ENCODE data around the gene RNF103.
"Not testable (repeated sequence)": the region's sequence is repeated elsewhere in the genome, so short reads cannot be mapped to it uniquely, and the experiment has no call there.

The RNF103 gene

DNA sequence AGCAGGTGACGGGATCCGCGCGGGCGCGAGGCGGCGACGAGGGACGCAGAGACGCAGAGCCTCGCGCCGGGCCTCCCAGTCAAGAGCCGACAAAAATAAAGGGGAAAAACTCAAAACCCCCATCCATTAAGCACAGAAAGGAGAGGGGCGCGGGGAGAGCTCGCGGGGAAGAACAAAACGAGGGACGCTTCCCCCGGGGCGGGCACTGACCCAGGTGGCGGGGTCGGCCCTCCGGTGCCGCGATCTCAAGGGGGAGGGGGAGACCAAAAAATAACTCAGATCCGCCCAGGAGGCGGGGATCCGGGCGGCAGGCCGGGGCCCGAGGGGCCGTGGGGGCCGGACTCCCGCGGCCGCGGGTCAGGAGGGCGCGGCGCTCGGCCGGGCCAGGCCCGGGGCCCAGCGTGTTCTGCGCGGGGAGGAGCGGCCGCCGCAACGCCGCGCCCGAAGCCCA, 597 bp downstream of the RNF103 start:
- peak; percentile 44 for DNase-seq

DNA sequence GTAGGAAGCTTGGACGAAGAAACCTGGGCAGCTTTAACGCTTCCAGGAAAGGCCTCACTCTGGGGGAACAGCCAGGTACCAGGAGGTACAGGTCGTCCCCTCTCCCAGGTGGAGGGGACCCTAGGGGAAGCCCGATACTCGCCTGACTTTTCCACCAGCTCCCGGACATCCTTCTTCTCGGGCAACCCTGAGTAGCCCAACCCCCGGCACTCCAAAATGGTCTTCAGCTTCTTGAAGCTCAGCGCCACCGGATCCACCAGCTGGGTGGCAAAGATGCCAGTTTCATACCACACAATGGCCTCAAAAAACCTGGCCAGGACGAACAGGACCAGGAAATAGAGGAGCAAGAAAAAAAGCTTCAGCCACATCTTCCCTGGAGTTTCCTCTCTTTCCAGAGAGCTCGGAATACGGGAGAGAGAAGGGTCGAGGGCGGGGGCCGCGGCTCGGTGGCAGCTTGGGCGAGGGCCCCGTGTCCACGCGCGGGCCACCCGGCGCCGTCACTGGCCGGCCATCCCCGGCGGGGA, 1.1 kb downstream of the RNF103 start:
- peak; percentile 7 for DNase-seq

DNA sequence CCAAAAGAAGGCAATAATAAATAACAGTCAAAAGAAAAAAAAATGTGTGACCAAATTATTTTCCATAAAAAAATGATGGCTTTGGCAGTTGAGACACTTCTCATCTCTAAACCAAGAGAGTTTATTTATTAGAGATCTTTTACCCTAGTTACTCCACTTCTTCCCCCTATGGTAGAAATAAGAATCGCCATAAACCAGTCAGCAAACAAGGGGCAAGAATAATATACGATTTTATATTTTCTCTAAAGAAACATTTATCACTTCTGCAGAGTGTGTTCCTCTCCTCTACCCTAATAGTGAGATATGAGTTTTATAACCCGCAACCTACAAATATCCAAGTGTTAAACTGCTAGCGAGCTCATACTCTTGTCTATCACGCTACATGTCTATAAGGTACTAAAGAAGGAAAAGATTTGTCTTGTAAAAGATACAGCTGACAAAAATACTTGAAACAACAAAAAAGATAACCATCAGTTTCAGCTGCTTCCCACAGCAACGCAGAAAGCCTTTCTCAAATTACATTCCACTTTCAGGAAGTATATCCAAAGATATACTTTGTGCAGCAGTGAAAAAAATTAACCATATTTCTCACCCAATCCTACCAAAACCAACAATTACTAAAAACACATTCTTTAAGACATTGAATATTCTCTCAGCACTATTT, 2.3 kb downstream of the RNF103 start:
- no peak for DNase-seq

DNA sequence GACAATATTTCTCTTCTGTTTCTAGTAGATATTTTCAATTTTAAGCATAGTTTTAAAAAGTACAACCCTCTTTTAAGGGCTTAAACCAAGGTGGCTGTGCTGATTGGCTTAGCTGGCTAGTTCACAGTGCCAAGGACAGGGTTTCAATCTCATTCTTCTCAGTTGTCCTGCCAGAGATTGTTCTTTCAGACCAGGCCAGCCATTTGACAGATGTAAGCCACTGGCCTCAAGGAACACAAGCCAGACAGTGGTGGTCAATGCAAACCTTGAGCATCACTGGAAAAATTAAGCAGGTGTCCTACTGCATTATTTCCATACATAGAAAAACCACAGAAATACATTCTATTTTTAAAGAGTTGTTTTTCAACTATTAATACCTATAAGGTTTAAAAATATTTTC, 5.9 kb downstream of the RNF103 start:
- DNase-seq = no peak

DNA sequence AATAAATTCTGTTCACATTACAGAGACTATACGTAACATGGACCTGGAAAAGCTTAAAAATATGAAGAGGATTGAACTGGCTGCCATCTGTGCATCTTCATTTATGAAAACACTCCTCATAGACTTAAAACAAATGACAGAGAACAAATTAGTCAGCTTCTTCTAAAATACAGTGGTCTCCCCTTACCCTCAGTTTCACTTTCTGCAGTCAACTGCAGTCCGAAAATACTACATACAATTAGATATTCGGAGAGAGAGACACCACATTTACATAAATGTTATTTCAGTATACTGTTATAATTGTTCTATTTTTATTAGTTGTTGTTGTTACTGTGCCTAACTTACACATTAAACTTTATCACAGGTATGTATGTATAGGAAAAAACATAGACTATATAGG, 6.5 kb downstream of the RNF103 start:
- DNase-seq = no peak

DNA sequence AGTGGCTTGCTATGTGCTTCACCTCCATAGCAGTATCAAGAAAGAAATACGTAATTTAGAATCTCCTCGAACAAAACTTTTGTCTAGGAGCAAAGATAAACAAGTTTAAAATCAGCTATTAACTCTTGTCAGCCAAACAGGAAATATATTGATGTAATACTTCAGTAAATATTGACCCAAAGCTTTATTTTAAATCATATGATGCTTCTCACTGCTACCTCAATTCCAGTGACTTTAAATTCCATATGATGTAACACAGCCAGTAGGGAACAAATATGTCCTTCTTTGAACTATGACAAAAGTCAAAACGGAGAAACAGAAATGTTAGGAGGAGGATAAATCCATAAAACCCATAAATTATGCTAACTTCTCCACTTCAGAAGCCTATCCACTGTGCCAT, 7.2 kb downstream of the RNF103 start:
- DNase-seq = no peak

DNA sequence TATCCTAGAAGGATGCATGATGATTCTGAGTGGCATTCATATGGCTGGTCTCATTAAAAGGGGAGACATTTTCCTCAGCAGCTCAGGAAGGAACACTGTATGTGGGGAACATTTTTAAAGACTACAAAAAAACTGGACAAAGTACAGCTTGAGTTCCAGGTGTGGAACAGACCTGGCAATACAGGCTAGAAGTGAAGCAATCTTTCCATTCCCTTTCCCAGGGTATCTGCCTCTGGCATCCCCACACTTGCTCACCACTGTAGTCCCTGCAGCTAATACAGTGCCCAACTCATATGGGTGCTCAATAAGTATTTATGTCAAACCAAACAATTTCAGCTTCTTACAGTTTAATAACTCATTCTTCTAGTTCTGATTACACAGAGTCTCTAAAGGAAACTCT, 8.1 kb downstream of the RNF103 start:
- DNase-seq = no peak

DNA sequence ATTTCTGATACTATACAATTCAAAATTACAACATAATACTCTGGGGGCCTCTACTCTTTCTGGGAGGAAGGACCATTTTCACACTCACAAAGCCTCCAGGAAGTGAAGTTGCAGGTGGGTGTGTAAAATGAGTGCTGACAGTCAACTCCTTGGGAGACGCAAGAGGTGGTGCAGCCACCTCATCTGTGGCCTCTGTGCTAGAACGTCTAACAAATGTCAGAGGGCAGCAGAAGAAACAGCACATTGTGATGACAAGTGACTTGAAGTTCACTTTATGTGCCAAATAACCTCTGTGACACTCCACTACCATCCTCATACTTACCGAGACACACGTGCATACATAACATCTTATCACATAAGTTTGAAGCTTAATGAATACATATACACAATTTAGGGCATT, 10.2 kb downstream of the RNF103 start:
- DNase-seq = no peak

DNA sequence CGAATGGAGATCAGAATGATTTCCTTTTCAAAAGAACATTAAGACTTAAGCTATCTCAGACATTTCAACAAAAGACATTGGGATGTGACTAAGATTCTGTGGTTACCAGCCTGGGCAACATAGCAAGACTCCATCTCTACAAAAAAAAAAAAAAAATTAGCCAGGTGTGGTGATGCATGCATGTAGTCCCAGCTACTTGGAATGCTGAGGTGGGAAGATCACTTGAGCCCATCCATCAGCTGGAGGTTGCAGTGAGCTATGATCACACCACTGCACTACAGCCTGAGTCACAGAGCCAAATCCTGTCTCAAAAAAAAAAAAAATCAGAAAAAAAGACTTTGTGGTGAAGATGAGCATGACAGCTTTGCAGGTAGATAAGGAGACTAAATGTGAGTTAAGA, 12.8 kb downstream of the RNF103 start:
- no peak for DNase-seq

DNA sequence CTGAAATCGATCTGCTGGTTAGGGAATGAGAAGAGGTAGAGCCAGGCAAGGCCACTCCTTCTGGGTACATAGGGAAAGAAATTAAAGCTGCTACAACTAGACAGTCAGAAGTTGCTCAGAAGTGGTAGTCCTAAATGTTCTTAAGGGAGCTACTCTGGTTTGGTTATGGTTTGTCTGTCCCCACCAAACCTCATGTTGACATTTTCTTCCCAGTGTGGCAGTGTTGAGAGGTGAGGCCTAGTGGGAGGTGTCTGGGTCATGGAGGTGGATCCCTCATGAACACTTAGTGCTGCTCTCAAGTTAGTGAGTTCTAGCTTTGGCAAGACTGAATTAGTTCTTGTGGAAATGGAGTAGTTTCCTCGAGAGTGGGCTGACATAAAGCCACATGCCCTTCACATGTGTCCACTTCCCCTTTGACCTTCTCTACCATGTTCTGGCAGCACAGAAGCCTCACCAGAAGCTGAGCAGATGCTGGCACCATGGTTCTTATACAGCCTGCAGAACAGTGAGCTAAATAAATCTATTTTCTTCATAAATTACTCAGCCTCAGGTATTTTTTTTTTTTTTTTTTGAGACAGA, 14.7 kb downstream of the RNF103 start:
- no peak for DNase-seq

DNA sequence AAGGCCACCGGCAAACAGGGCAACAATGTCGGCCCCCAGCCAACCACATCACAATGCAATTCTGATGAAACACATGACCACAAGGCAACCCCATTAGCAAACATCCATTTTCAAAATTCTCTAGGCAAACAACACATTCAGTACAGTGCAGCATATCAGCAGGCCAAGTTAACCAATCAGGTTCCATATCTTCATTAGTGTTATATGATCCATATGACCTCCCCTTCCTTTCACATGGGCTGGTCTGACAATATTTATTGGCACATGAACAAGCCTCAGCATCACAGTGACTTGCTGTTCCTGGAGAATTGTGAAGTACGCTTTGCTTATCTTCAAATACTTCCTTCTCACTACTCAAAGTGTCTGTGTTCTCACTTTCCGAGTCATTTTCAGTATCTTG, 19.8 kb downstream of the RNF103 start:
- DNase-seq = no peak

DNA sequence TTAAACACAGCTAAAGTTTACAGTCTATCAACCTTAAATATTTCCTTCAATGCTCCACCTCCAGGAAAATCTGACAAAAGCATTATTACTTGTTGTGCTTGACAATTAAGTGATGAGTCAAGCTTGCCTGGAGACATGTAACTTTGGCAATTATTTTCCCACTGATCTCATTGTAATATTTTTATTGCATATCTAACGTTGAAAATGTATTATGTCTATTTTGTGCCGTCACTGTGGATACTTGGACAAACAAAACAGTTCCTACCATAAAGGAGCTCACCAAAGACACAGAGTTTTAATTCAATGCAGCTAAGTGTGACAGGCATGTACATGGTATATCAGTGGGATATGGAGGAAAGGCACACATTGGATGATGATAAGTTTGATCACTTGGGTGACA, 24.7 kb downstream of the RNF103 start:
- DNase-seq = no peak

DNA sequence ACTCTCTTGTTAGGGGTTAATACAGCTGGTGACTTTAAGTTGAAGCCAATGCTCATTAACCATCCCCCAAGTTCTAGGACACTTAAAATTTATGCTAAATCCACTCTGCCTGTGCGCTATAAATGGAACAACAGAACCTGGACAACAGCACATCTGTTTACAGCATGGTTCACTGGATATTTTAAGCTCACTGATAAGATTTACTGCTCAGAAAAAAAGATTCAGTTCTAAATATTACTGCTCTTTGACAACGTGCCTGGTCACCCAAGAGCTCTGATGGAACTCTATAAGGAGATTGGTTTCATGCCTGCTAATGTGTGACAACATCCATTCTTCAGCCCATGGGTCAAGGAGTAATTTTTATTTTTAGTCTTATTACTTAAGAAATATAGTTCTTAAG, 27.5 kb downstream of the RNF103 start:
- no peak for DNase-seq

DNA sequence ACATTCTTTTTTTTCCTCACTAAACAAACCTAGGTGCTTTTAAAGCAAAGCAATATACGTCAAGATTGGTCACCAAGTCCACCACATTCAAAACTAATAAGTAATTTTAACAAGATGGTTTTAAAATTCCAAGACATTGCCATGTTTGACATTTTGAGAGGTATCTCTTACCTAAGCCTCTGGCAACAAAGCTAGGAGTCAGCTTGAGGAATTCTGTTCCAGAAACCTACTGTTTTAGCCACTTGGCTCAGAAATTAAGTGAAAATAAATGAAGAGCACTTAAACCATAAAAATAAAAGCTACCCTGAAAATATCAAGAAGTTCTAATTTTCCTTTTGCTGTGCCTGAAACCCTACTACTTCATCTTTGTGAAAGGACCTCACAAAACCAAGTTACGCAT, 30.4 kb downstream of the RNF103 start:
- no peak for DNase-seq

DNA sequence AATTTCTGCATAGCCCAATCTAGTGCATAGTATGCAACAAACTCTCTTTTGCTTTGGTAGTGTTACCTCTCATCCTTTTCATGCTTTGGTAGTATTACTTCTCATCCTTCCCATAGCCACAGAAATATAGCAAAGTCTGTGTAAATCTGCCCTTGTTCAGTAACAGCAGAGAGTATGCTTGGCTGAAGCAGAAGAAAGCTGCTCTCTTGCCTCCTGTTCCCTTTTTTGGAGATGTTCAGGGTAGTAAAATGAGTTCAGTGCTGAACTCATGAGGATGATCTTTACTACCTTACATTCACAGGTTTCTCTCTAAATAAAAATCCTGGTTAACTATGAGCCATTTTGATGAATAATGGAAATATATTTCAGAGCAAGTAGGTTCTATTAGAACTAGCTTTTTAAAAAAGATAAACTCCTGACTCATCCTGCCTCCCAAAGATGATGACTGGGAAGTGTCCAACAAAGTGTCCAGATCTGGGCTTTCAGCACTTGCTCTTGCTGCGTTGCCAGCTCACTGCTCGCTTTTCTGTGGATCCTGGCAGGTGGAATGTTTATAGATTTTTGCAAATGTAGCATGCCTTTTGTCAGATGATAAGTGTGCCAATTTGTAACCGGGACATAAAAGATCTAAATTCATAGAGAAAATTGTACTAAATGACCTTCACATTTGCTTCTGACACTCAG, 31.0 kb downstream of the RNF103 start:
- no peak for DNase-seq

DNA sequence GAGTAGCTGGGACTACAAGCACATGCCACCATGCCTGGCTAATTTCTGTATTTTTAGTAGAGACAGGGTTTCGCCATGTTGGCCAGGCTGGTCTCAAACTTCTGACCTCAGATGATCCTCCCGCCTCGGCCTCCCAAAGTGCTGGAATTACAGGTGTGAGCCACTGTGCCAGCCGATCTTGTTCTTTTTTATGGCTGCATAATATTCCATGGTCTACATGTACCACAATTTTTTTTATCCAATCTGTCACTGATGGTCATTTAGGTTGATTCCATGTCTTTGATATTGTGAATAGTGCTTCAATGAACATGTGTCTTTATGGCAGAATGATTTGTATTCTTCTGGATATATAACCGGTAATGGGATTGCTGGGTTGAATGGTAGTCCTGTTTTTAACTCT, 34.0 kb downstream of the RNF103 start:
- not testable (repeated sequence) for DNase-seq

DNA sequence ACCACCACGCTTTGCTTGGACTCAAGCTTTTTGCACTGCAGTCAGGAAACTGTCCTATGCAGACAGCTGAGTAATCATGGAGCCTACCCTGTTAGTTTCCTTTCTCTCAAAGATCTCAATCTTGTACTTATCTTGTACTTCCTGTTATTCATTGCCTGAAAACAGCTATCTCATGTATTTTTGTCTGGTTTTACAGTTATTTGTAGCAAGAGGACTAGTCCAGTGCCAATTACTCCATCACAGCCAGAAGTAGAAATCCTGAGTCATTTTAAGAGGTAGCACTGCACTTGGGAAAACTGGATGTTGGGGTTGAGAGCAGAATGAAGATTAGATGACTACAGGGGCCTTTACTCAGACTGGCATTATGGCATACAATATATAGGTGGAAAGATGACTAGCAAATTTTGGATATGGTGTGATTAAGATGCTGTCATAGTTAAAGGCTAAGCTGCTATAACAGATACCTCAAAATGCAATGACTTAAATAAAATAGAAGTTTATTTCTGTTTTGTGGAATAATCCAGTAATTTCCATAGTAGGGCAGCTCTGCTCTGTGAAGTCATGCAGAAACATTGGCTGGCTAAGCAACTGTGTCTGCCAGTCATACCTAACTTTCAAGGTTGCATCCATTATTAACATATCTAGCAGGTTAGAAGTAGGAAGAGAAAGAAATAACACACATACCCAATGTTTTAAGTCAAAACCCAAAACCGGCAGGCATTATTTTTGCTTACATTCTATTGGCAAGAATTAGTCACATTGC, 39.3 kb downstream of the RNF103 start:
- DNase-seq = no peak

DNA sequence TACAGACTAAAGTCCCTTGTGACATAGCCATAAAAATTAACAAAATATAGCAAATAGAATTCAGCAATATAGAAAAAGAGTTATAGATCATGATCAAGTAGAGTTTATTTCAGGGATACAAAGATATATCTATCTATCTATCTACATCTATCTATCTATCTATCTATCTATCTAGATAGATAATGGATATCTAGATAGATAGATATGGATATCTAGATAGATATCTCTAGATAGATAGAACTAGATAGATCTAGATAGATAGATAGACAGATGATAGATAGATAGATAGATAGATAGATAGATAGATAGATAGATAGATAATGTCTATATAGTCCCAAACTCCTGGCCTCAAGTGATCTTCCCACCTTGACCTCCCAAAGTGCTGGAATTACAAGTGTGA, 43.1 kb downstream of the RNF103 start:
- no peak for DNase-seq

DNA sequence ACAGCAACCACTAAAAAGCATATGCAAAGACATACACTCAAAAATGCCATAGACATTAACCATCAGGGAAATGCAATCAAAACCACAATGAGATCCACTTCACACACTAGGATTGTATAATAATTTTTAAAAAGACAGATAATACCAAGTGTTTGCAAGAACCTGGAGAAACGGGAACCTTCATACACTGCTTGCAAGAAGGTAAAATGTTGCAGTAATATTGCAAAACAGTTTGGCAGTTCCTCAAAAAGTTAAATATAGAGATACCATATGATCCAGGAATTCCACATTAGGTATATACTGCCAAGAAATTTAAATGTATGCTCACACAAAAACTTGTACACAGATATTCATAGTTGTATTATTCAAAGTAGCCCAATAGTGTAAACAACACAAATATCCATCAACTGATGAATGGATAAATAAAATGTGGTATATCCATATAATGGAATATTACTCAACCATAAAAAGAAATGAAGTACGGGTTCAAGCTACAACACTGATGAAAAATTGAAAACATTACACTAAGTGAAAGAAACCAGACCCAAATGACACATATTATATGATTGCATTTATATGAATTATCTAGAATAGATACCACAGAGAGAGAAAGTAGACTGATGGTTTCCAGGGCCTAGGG, 45.7 kb downstream of the RNF103 start:
- no peak for DNase-seq

DNA sequence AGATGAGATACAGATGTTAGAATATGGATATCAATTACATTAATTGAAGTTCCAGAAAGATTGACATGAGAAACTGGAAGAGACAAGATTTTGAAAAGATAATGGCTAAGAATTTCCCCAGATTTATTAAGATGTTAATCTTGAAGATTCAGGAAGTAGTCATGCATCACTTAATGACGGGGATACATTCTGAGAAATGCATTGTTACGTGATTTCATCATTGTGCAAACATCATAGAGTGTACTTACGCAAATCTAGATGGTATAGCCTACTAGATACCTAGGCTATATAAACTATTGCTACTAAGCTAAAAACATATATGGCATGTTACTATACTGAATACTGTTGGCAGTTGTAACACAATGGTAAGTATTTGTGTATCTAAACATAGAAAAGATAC, 53.6 kb downstream of the RNF103 start:
- DNase-seq = no peak

DNA sequence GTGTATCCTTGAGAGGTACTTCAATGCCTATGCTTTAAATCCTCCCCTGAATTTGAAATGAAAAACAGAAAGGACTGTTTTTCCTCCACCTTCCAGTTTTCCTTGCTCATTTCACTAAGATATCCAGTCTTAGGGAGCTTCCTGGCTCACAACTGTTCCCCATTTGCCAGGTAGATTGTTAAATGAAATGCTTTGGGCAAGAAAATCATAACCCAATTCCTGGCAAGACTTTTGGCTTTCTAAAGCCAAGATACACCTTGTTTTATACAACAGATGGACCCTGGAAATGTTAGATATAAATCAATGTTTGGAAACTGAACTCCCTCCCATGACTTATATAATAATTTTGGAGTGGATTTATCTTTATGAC, 56.9 kb downstream of the RNF103 start:
- no peak for DNase-seq

DNA sequence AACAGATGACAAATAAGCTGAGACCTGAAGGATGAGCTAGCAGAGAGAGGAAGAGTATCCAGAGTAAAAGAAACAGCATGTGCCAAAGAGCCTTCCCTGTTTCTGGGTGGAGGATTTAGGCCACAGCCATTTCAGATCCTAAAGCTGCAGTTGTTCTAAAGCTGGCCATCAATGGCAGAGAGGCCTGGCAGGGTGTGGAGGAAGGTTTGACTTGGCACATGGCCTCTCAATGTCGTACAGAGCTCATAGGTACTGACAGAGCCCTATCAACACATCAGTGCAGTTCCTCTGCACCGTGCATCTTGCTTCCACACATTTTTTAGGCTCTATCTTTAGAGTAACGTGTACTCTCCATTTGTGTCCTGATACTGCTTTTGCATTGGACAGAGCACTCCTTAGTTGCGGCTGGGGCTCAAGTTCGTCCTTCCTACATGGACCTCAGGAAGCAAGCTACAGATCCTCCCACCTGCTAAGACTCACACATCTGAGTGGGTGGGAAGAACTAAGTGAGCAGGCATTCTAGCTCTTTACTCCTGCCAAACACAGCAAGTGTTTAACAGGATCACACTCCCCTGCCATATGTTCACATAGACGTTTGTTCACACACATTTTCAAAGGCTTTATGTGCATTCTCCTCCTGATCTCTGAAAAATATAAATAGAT, 57.4 kb downstream of the RNF103 start:
- no peak for DNase-seq

DNA sequence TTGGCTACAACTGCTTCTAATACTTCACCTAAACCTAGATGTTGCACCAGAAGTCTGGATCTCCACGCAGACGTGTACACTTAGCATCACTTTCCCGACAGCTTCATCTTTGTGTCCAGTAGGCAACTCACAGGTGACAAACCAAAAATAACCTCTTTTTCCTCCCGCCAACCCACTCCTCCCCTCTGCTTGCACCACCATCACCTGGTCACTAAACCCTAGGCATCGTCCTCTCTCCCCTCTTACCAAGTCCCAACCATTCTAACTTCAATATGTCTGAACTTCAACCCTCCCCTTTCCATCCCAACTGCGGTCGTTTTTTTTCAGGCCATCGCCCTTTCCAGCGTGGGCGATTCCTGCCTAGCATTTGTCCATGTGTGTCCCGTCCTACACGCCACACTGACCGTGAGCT, 60.0 kb downstream of the RNF103 start:
- DNase-seq = no peak

All from CD4-positive, alpha-beta T cell treated with Interferon gamma for 1 hour (primary cell).